ENCODE results near the gene MEOX1.
A peak's percentile ranks its signal among the peaks of the same experiment; 100 is the strongest.

The MEOX1 gene

DNA sequence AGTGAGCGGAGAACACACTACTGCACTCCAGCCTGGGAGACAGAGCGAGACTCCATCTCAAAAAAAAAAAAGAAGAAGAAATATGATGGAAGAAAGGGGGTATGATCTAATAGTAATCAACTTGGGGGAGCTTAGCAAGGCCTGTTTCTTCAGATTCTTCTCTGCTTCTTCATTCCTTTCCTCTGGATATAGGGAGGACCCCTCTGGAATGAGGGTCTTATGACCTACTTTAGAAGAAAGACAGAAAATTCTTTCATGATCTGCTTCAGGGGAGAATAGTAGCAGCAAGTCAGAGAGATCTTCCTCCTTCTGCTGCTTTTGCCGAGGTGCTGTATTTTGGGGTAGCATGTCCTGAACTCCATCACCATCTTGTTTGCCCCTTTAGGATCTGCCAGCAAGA is 70.7 kb downstream of the MEOX1 start:
- H3K27me3 ChIP-seq (ENCODE audit: insufficient read depth, low read length), result no peaks in the 10 kb centered on the region
- H2AFZ ChIP-seq (ENCODE audit: low read length, unreplicated experiment), result peak overlapping the region; percentile 58
- no peak overlapping the region for H3K4me3 ChIP-seq (ENCODE audit: low read depth, low read length)
- H3K27ac ChIP-seq (ENCODE audit: low read depth, low read length), result peak overlapping the region; percentile 87
- no peaks in the 10 kb centered on the region for H3K79me2 ChIP-seq (ENCODE audit: control insufficient read depth, insufficient read depth, low read length, unreplicated experiment)
- no peaks in the 10 kb centered on the region for H3K36me3 ChIP-seq (ENCODE audit: insufficient read depth, low read length)
- H3K4me1 ChIP-seq (ENCODE audit: control insufficient read depth, insufficient read depth, low read length, unreplicated experiment), result peaks cover 26% of the 10 kb centered on the region

All from ACC112 (cell line).